OCI-LY1 (cell line): ENCODE measurements around the gene TBCD.

ENCODE experiments used
- H2AFZ ChIP-seq: fragments of 200-600 bp; sonication (generic), shearing (Covaris generic); 2 replicates; pipeline ENCODE4 v1.6.0; 2014; ENCODE audit warnings: antibody characterized with exemption, mild to moderate bottlenecking, low read length
- H3F3A ChIP-seq: fragments of 200-600 bp; sonication (generic), shearing (Covaris generic); 2 replicates; pipeline ENCODE4 v1.6.0; 2014; ENCODE audit warnings: mild to moderate bottlenecking, antibody characterized with exemption, low read length, moderate library complexity; ENCODE audit not compliant: insufficient read depth
- H3K27ac ChIP-seq: fragments of 200-600 bp; sonication (generic); 2 replicates; pipeline ENCODE4 v1.5.1; 2014; ENCODE audit warnings: low read length, mixed run types, mild to moderate bottlenecking, low read depth; ENCODE audit not compliant: poor library complexity, severe bottlenecking
- H3K27me3 ChIP-seq: fragments of 200-600 bp; sonication (generic); 2 replicates; pipeline ENCODE4 v1.6.0; 2014; ENCODE audit warnings: antibody characterized with exemption, mild to moderate bottlenecking, low read length, moderate library complexity; ENCODE audit not compliant: insufficient read depth
- H3K36me3 ChIP-seq: fragments of 200-600 bp; sonication (generic); 2 replicates; pipeline ENCODE4 v1.6.1; 2014; ENCODE audit warnings: mild to moderate bottlenecking, antibody characterized with exemption, low read length, moderate library complexity, mixed read lengths; ENCODE audit not compliant: insufficient read depth
- H3K4me1 ChIP-seq: fragments of 200-600 bp; sonication (generic); 2 replicates; pipeline ENCODE4 v1.5.1; 2014; ENCODE audit warnings: mild to moderate bottlenecking, low read length, moderate library complexity; ENCODE audit not compliant: insufficient read depth, severe bottlenecking
- H3K4me2 ChIP-seq: fragments of 200-600 bp; sonication (generic), shearing (Covaris generic); 2 replicates; pipeline ENCODE4 v1.6.1; 2014; ENCODE audit warnings: low read length
- H3K4me3 ChIP-seq: fragments of 200-600 bp; sonication (generic); 2 replicates; pipeline ENCODE4 v1.5.1; 2014; ENCODE audit warnings: low read length, low read depth, mild to moderate bottlenecking, mixed read lengths; ENCODE audit not compliant: poor library complexity, severe bottlenecking
- H3K79me2 ChIP-seq: fragments of 200-600 bp; shearing (Covaris generic); 2 replicates; pipeline ENCODE4 v1.6.1; 2016; ENCODE audit warnings: mixed run types, low read length, mixed read lengths; ENCODE audit not compliant: insufficient read depth
- H3K9ac ChIP-seq: fragments of 200-600 bp; sonication (generic), shearing (Covaris generic); 2 replicates; pipeline ENCODE4 v1.6.1; 2014; ENCODE audit warnings: mild to moderate bottlenecking, low read length, mixed read lengths
- H3K9me2 ChIP-seq: fragments of 200-600 bp; sonication (generic), shearing (Covaris generic); 2 replicates; pipeline ENCODE4 v1.6.1; 2014; ENCODE audit warnings: low read depth, mild to moderate bottlenecking, low read length, mixed read lengths
- H3K9me3 ChIP-seq: fragments of 200-600 bp; shearing (Covaris generic); 2 replicates; pipeline ENCODE4 v1.6.1; 2014; ENCODE audit warnings: low read length, mixed read lengths
- H4K20me1 ChIP-seq: fragments of 200-600 bp; sonication (generic), shearing (Covaris generic); 2 replicates; pipeline ENCODE4 v1.6.0; 2016; ENCODE audit warnings: mild to moderate bottlenecking, low read length; ENCODE audit not compliant: insufficient read depth
- CTCF ChIP-seq: fragments of 200-600 bp; sonication (generic), shearing (Covaris generic); IDR thresholded peaks from 2 replicates; pipeline ENCODE4 v1.5.1; 2017; ENCODE audit warnings: mild to moderate bottlenecking, antibody characterized with exemption, low read length, moderate library complexity, mixed read lengths
- EZH2 ChIP-seq: fragments of 200-600 bp; sonication (generic), shearing (Covaris generic); IDR thresholded peaks from 2 replicates; pipeline ENCODE4 v1.8.0; 2017; ENCODE audit warnings: borderline replicate concordance, mixed run types, mild to moderate bottlenecking, antibody characterized with exemption, low read length, moderate library complexity, mixed read lengths

The TBCD gene

DNA sequence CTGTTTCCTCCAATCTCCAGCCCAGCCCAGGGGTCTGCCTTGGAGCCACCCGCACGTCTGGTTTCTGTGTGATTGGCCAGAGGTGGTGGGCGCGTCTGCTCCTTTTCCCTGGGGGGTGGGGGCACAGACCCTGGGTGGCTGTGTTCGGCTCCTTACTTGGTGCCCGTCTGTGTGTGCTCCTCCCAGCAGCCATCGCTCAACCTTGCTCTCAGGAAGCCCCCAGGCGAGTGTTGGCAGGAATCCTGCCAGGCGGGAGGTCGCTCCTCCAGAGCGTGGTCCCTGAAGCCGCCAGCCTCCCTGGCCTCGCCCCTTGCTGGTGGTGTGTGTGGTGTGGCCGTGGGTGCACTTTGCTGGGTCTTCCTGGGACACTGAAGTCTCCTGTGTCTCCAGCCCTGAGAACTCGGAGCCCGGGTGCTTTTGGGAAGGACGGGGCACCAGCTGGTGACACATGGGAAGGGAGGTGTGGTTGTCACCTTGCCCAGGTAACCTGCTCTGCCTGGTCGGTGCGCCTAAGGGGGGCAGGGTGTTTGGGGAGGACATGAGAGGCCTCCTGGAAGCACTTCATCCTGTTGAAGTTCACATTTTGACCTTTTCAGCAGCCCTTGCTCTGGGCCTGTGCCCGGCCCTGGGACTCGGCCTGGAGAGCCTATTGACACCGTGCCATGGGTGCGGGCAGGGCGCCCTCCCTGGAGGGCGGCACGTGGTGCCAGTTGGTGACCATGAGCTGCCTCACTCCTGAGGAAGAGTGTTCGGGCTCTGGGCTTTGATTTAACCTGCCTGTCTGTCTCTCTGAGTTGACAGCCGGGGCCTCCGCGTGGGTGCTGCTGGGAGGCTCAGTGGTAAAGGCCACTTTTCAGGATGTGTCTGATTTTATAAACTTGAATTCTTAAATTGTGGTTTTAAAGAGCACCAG is 137.0 kb downstream of the TBCD start:
- no peaks in the 10 kb centered on the region for H3K9me3 ChIP-seq
- no peak overlapping the region for H3K4me3 ChIP-seq
- H3K79me2 ChIP-seq: no peaks in the 10 kb centered on the region
- no peaks in the 10 kb centered on the region for H3K9me2 ChIP-seq
- H3K36me3 ChIP-seq: peaks cover 19% of the 10 kb centered on the region
- no peak overlapping the region for H3K9ac ChIP-seq
- H3K27me3 ChIP-seq: no peaks in the 10 kb centered on the region
- TF ChIP-seq CTCF (no peak), EZH2 (no peak)
- H3K4me1 ChIP-seq: peaks cover 24% of the 10 kb centered on the region
- no peak overlapping the region for H3K4me2 ChIP-seq
- no peaks in the 10 kb centered on the region for H4K20me1 ChIP-seq
- H2AFZ ChIP-seq: no peak overlapping the region
- no peaks in the 10 kb centered on the region for H3F3A ChIP-seq
- H3K27ac ChIP-seq: no peak overlapping the region

DNA sequence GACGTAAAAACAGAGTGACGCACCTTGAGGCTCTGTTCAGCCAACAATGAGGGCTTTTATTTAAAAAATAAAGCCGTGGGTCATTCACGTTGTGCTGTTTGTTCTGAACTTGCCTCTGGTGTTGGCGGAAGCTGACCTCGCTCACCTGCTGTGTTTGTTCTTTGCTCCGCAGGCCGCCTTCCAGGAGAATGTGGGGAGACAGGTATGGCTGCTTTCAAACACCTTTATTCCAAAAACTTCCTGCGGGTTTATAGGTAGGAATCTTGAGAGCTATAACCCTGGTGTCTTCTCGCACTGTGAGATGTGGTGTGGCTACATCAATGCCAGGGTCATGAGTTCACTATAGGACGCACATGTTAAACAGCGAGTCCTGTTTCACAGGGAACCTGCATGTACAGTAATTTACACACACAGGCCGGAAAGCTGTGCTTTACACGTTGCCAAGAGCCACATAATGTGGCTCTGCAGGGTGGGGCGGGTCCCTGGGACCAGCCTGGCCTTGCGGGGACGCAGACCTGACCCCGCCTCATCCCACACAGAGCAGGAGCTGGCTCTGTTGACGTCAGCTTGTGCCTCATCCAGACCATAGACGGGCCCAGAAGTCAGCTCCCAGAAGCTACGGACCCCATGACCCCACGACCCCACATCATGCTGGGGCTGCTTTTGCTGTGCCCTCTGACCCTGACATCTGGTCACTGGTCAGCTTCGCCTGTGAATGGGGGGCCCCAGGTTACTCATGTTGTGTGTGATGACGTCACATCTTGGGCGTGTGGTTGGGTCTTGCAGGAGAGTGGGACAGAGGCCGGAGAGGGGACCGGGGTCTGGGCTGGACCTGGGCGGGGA is 137.9 kb downstream of the TBCD start:
- H3K27ac ChIP-seq: no peak overlapping the region
- no peak overlapping the region for H2AFZ ChIP-seq
- no peak overlapping the region for H3K9ac ChIP-seq
- peaks cover 16% of the 10 kb centered on the region for H3K4me1 ChIP-seq
- no peaks in the 10 kb centered on the region for H4K20me1 ChIP-seq
- H3K4me2 ChIP-seq: no peak overlapping the region
- H3K9me3 ChIP-seq: no peaks in the 10 kb centered on the region
- no peaks in the 10 kb centered on the region for H3F3A ChIP-seq
- no peak overlapping the region for H3K4me3 ChIP-seq
- no peaks in the 10 kb centered on the region for H3K9me2 ChIP-seq
- no peaks in the 10 kb centered on the region for H3K27me3 ChIP-seq
- peaks cover 19% of the 10 kb centered on the region for H3K36me3 ChIP-seq
- no peaks in the 10 kb centered on the region for H3K79me2 ChIP-seq
- no peak for TF ChIP-seq CTCF
- no peak for TF ChIP-seq EZH2

- H3K27me3 ChIP-seq: no peaks in the 10 kb centered on the region
- no peak overlapping the region for H3K9ac ChIP-seq
- H3K9me3 ChIP-seq: no peaks in the 10 kb centered on the region
- H3F3A ChIP-seq: no peaks in the 10 kb centered on the region
- TF ChIP-seq CTCF (no peak), EZH2 (no peak)
- H3K4me3 ChIP-seq: no peak overlapping the region
- no peaks in the 10 kb centered on the region for H3K9me2 ChIP-seq
- no peaks in the 10 kb centered on the region for H4K20me1 ChIP-seq
- H3K4me1 ChIP-seq: peaks cover 9% of the 10 kb centered on the region
- no peak overlapping the region for H2AFZ ChIP-seq
- no peak overlapping the region for H3K27ac ChIP-seq
- peaks cover 19% of the 10 kb centered on the region for H3K36me3 ChIP-seq
- no peak overlapping the region for H3K4me2 ChIP-seq
- H3K79me2 ChIP-seq: no peaks in the 10 kb centered on the region
Observed at GRCh38 chr17:82890339-82890730, 138.5 kb downstream of the TBCD start.
